ENCODE measurements around the gene BACH1.

GRCh38 chr21:29305068-29305467 is 6.3 kb downstream of the BACH1 start:
- TF ChIP-seq CTCF (IDR thresholded peaks at IDR 0.05; ENCODE audit: low read length) (no peak), EZH2 (optimal IDR thresholded peaks at IDR 0.05; ENCODE audit: low read depth, low read length) (no peak), EZH2phosphoT487 (IDR thresholded peaks at IDR 0.05; ENCODE audit: low read length) (no peak)
